ENCODE measurements around the gene KRTAP5-9.
"Not testable (repeated sequence)": the region's sequence is repeated elsewhere in the genome, so short reads cannot be mapped to it uniquely, and the experiment has no call there.

GRCh38 chr11:71567633-71568032 is 19.4 kb downstream of the KRTAP5-9 start:
- not testable (repeated sequence) for TF ChIP-seq EZH2 (IDR thresholded peaks at IDR 0.05; ENCODE audit: borderline replicate concordance); EZH2phosphoT487 (IDR thresholded peaks at IDR 0.05; ENCODE audit: low read depth, severe bottlenecking, unreplicated experiment)
- TF ChIP-seq, protein P1, sequence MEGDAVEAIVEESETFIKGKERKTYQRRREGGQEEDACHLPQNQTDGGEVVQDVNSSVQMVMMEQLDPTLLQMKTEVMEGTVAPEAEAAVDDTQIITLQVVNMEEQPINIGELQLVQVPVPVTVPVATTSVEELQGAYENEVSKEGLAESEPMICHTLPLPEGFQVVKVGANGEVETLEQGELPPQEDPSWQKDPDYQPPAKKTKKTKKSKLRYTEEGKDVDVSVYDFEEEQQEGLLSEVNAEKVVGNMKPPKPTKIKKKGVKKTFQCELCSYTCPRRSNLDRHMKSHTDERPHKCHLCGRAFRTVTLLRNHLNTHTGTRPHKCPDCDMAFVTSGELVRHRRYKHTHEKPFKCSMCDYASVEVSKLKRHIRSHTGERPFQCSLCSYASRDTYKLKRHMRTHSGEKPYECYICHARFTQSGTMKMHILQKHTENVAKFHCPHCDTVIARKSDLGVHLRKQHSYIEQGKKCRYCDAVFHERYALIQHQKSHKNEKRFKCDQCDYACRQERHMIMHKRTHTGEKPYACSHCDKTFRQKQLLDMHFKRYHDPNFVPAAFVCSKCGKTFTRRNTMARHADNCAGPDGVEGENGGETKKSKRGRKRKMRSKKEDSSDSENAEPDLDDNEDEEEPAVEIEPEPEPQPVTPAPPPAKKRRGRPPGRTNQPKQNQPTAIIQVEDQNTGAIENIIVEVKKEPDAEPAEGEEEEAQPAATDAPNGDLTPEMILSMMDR (IDR thresholded peaks at IDR 0.05; ENCODE audit: poor library complexity): not testable (repeated sequence)

Measured in hepatocyte (in vitro differentiated cells).